Nephron progenitor cell (in vitro differentiated cells): ENCODE measurements around the gene TBCEL.

Experiments
- DNase-seq: peaks from one replicate; pipeline ENCODE4 v3.0.0; 2021
- H3K27ac Mint-ChIP-seq: 2 replicates; pipeline ENCODE4 v1.8.0; 2021; ENCODE audit warnings: mild to moderate bottlenecking, moderate library complexity, mixed read lengths
- H3K27me3 Mint-ChIP-seq: 2 replicates; pipeline ENCODE4 v1.8.0; 2021; ENCODE audit warnings: mild to moderate bottlenecking, low read depth, mixed read lengths; ENCODE audit not compliant: poor library complexity
- H3K36me3 Mint-ChIP-seq: 2 replicates; pipeline ENCODE4 v1.8.0; 2021; ENCODE audit warnings: low read depth, mixed read lengths
- H3K4me1 Mint-ChIP-seq: 2 replicates; pipeline ENCODE4 v1.8.0; 2021; ENCODE audit warnings: mixed read lengths
- H3K4me3 Mint-ChIP-seq: 2 replicates; pipeline ENCODE4 v1.8.0; 2021; ENCODE audit warnings: mild to moderate bottlenecking, moderate library complexity, mixed read lengths
- H3K9me3 Mint-ChIP-seq: 2 replicates; pipeline ENCODE4 v1.8.0; 2021; ENCODE audit warnings: mild to moderate bottlenecking, moderate library complexity, mixed read lengths
- CTCF ChIP-seq: fragments of 200-600 bp; sonication (generic); IDR thresholded peaks from 2 replicates; pipeline ENCODE4 v1.5.0; 2021; ENCODE audit warnings: antibody characterized with exemption

The TBCEL gene

DNA sequence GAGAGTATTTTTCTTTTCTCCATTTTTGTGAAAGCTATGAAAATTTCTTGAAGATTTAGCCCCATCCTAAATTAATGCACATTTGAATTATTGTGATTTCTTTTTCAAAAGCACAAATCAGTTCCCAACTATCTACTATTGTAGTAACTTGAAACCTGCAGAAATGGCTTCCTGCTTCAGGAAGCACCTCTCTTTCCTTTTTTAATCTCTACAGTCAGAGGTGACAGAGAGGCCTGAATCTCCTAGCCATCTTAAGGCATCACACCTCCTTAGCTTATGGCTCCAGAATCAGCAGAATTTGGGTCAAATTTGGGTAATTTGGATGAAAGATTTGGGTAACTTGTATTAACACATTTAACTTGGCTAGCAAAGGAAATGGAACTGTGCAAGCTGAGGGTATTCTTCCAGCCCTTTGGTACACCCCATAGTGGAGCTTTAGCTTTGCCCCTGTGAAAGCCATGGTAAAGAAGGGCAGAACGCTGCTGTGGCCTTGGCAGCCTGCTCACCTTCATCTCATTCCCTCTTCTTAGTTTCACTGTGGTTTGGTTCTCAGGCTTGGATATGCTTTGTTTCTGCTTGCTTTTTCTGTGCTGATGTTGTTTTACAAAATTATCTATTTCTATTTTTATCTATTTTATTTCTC is 16.2 kb downstream of the TBCEL start:
- Mint-ChIP-seq H3K27me3 (no peaks in the 10 kb centered on the region), H3K4me3 (no peak overlapping the region), H3K27ac (no peak overlapping the region), H3K9me3 (no peaks in the 10 kb centered on the region), H3K4me1 (peaks cover 45% of the 10 kb centered on the region), H3K36me3 (no peaks in the 10 kb centered on the region)
- TF ChIP-seq CTCF, result no peak
- no peak for DNase-seq

- no peak for DNase-seq
- Mint-ChIP-seq H3K4me3 (no peak overlapping the region), H3K4me1 (peaks cover 39% of the 10 kb centered on the region), H3K9me3 (no peaks in the 10 kb centered on the region), H3K27me3 (no peaks in the 10 kb centered on the region), H3K36me3 (no peaks in the 10 kb centered on the region), H3K27ac (no peak overlapping the region)
- no peak for TF ChIP-seq CTCF
These were observed 16.7 kb downstream of the TBCEL start for GRCh38 chr11:121040614-121041002.

- Mint-ChIP-seq H3K4me1 (peaks cover 38% of the 10 kb centered on the region), H3K27ac (no peak overlapping the region), H3K4me3 (no peak overlapping the region), H3K9me3 (no peaks in the 10 kb centered on the region), H3K27me3 (no peaks in the 10 kb centered on the region), H3K36me3 (peaks cover 3% of the 10 kb centered on the region)
- no peak for TF ChIP-seq CTCF
- DNase-seq, result no peak
These were observed 17.2 kb downstream of the TBCEL start for GRCh38 chr11:121041072-121041471.

DNA sequence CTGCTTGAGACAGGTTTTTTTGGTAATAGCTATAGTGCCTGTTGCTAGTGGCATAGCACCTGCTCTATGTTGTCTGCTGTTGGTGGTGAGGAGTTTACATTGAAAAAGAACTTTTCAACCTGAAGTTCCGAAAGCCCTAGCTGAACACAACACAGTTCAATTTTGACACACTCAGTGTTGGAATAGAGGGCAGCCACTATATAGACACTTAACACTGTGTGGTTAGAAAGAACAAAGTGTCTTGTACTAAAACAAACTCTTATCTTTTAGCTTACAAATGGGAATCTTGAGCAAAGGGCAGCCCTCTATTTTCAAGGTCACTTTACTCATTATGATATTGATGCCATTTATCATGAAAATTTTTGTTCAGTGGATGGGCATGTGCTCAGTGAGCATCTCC is 18.4 kb downstream of the TBCEL start:
- Mint-ChIP-seq H3K4me1 (peaks cover 38% of the 10 kb centered on the region), H3K27ac (no peak overlapping the region), H3K4me3 (no peak overlapping the region), H3K27me3 (no peaks in the 10 kb centered on the region), H3K9me3 (no peaks in the 10 kb centered on the region), H3K36me3 (peaks cover 15% of the 10 kb centered on the region)
- no peak for TF ChIP-seq CTCF
- DNase-seq, result no peak

- Mint-ChIP-seq H3K4me1 (no peaks in the 10 kb centered on the region), H3K4me3 (no peak overlapping the region), H3K9me3 (no peaks in the 10 kb centered on the region), H3K36me3 (peaks cover 37% of the 10 kb centered on the region), H3K27ac (no peak overlapping the region), H3K27me3 (no peaks in the 10 kb centered on the region)
- DNase-seq, result no peak
- TF ChIP-seq CTCF, result no peak
These were observed 24.0 kb downstream of the TBCEL start for GRCh38 chr11:121047926-121048325.

- H3K36me3 Mint-ChIP-seq, result peaks cover 45% of the 10 kb centered on the region
- H3K4me3 Mint-ChIP-seq, result no peak overlapping the region
- H3K27me3 Mint-ChIP-seq, result no peaks in the 10 kb centered on the region
- no peaks in the 10 kb centered on the region for H3K4me1 Mint-ChIP-seq
- no peak overlapping the region for H3K27ac Mint-ChIP-seq
- H3K9me3 Mint-ChIP-seq, result no peaks in the 10 kb centered on the region
- TF ChIP-seq CTCF, result no peak
- no peak for DNase-seq
These were observed 24.7 kb downstream of the TBCEL start for GRCh38 chr11:121048464-121049233.
